DMS114 treated with DMSO at 0.1 percent for 48 hours (cell line): Measurements from ENCODE around the gene SPATS2.
A peak's percentile ranks its signal among the peaks of the same experiment; 100 is the strongest.

Experiments
- DNase-seq: peaks from one replicate; lab custom pipeline; 2025; ENCODE audit not compliant: unreplicated experiment; lab: John Stamatoyannopoulos, UW

The SPATS2 gene

GRCh38 chr12:49552899-49553298 lies 185.6 kb downstream of the SPATS2 start:
- DNase-seq, result no peak

- DNase-seq, result no peak
These were observed 186.3 kb downstream of the SPATS2 start for GRCh38 chr12:49553512-49554088.

GRCh38 chr12:49554266-49554665 lies 187.0 kb downstream of the SPATS2 start:
- no peak for DNase-seq

- no peak for DNase-seq
These were observed 188.5 kb downstream of the SPATS2 start for GRCh38 chr12:49555631-49556390.

GRCh38 chr12:49556391-49557186 lies 189.3 kb downstream of the SPATS2 start:
- no peak for DNase-seq

- DNase-seq, result no peak
These were observed 190.1 kb downstream of the SPATS2 start for GRCh38 chr12:49557187-49557916.

- DNase-seq, result no peak
These were observed 190.6 kb downstream of the SPATS2 start for GRCh38 chr12:49557917-49558215.

GRCh38 chr12:49558526-49558925 lies 191.3 kb downstream of the SPATS2 start:
- no peak for DNase-seq

- DNase-seq, result no peak
These were observed 191.9 kb downstream of the SPATS2 start for GRCh38 chr12:49559011-49559675.

- DNase-seq, result no peak
These were observed 193.4 kb downstream of the SPATS2 start for GRCh38 chr12:49560695-49561094.

- no peak for DNase-seq
These were observed 195.0 kb downstream of the SPATS2 start for GRCh38 chr12:49562233-49562632.

- no peak for DNase-seq
These were observed 195.6 kb downstream of the SPATS2 start for GRCh38 chr12:49562831-49563230.

GRCh38 chr12:49563951-49564685 lies 196.9 kb downstream of the SPATS2 start:
- DNase-seq, result no peak

- no peak for DNase-seq
These were observed 197.6 kb downstream of the SPATS2 start for GRCh38 chr12:49564686-49565405.

GRCh38 chr12:49565406-49566265 lies 198.4 kb downstream of the SPATS2 start:
- no peak for DNase-seq

GRCh38 chr12:49566361-49566760 lies 199.1 kb downstream of the SPATS2 start:
- DNase-seq, result no peak

GRCh38 chr12:49567302-49567610 lies 200.0 kb downstream of the SPATS2 start:
- DNase-seq, result no peak

- peak; percentile 84 for DNase-seq
These were observed 200.6 kb downstream of the SPATS2 start, which contains the start of gene MCRS1 for GRCh38 chr12:49567611-49568441. TSS of gene MCRS1 (minus strand) at chr12:49568142. CDS start at chr12:49566731, 1,411 bp downstream.
